ENCODE measurements around the gene SCYL1. TPM values are rescaled to one million over a fixed set of nuclear protein-coding genes. Genes with fewer than 3 reads are reported as not detected.

Gene SCYL1
- polyA plus RNA-seq, 5 donors, result 47.2 to 77.3 (median 55.2) TPM

GRCh38 chr11:65491614-65492386, 33.1 kb upstream of the SCYL1 start:
- DNase-seq, result no peak

DNA sequence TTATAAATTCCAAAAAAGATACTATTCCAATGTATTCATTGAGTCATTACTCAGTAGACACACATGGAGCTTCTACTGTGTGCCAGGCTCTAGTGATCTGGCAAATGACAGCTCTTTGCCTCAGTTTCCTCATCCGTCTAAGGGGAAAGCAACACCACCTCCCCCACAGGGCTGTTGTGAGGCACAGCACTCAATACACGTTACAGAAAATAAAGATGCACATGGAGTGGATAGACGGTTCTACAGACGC, 32.6 kb upstream of the SCYL1 start:
- DNase-seq, result no peak

DNA sequence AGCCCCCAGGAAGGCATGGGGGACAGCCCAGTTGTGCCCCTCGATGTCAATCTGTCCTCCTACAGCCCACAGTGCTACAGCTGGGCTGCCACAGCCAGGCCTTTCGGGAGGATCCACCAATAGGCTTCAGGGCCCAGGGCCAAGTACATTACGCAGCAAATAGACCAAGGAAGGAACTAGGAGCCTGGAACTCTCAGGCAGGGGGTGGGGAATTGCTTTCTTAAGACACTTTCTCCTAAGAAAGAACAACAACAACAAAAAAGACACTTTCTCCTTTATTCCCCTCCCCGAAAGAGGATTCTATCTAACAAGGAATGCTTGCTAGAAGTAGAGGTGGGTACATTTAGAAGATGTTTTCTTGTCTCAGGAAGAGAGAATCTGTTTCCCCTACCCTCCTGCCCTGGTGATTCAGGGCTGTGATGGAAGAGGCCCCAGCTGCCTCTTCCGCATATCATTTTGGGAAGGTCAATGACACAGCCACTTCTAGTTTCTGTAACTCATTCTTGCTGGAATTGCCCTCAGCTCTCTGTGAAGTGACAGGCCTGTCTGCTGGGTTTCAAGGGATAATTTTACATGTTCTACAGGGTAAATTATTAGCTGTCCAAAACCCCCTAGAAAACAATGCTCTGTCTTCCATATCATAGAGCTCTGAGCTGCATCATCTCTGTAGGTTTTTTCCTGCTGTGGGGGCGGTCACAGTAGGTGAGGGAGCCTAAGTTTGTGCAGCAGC, 32.1 kb upstream of the SCYL1 start:
- peak; percentile 79 to 83 for DNase-seq

GRCh38 chr11:65493367-65494176, 31.3 kb upstream of the SCYL1 start:
- DNase-seq, result no peak

- DNase-seq, result peak in 1 of 2 donors; percentile 50
These were observed 28.4 kb upstream of the SCYL1 start for GRCh38 chr11:65496304-65497140.

- DNase-seq, result peak; percentile 100
These were observed 27.5 kb upstream of the SCYL1 start for GRCh38 chr11:65497141-65498041.

DNA sequence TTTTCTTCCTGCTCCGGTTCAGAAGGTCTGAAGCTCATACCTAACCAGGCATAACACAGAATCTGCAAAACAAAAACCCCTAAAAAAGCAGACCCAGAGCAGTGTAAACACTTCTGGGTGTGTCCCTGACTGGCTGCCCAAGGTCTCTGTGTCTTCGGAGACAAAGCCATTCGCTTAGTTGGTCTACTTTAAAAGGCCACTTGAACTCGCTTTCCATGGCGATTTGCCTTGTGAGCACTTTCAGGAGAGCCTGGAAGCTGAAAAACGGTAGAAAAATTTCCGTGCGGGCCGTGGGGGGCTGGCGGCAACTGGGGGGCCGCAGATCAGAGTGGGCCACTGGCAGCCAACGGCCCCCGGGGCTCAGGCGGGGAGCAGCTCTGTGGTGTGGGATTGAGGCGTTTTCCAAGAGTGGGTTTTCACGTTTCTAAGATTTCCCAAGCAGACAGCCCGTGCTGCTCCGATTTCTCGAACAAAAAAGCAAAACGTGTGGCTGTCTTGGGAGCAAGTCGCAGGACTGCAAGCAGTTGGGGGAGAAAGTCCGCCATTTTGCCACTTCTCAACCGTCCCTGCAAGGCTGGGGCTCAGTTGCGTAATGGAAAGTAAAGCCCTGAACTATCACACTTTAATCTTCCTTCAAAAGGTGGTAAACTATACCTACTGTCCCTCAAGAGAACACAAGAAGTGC, 26.7 kb upstream of the SCYL1 start:
- DNase-seq, result peak; percentile 71 to 74

GRCh38 chr11:65498727-65498976, 26.2 kb upstream of the SCYL1 start:
- no peak for DNase-seq

DNA sequence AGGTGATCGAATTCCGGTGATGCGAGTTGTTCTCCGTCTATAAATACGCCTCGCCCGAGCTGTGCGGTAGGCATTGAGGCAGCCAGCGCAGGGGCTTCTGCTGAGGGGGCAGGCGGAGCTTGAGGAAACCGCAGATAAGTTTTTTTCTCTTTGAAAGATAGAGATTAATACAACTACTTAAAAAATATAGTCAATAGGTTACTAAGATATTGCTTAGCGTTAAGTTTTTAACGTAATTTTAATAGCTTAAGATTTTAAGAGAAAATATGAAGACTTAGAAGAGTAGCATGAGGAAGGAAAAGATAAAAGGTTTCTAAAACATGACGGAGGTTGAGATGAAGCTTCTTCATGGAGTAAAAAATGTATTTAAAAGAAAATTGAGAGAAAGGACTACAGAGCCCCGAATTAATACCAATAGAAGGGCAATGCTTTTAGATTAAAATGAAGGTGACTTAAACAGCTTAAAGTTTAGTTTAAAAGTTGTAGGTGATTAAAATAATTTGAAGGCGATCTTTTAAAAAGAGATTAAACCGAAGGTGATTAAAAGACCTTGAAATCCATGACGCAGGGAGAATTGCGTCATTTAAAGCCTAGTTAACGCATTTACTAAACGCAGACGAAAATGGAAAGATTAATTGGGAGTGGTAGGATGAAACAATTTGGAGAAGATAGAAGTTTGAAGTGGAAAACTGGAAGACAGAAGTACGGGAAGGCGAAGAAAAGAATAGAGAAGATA, 25.7 kb upstream of the SCYL1 start, which contains the start of gene MALAT1:
TSS of gene MALAT1 (plus strand) at position 69 of the 736 bp plus-strand sequence.
- peak; percentile 96 for DNase-seq

DNA sequence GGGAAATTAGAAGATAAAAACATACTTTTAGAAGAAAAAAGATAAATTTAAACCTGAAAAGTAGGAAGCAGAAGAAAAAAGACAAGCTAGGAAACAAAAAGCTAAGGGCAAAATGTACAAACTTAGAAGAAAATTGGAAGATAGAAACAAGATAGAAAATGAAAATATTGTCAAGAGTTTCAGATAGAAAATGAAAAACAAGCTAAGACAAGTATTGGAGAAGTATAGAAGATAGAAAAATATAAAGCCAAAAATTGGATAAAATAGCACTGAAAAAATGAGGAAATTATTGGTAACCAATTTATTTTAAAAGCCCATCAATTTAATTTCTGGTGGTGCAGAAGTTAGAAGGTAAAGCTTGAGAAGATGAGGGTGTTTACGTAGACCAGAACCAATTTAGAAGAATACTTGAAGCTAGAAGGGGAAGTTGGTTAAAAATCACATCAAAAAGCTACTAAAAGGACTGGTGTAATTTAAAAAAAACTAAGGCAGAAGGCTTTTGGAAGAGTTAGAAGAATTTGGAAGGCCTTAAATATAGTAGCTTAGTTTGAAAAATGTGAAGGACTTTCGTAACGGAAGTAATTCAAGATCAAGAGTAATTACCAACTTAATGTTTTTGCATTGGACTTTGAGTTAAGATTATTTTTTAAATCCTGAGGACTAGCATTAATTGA, 25.0 kb upstream of the SCYL1 start:
- no peak for DNase-seq

DNA sequence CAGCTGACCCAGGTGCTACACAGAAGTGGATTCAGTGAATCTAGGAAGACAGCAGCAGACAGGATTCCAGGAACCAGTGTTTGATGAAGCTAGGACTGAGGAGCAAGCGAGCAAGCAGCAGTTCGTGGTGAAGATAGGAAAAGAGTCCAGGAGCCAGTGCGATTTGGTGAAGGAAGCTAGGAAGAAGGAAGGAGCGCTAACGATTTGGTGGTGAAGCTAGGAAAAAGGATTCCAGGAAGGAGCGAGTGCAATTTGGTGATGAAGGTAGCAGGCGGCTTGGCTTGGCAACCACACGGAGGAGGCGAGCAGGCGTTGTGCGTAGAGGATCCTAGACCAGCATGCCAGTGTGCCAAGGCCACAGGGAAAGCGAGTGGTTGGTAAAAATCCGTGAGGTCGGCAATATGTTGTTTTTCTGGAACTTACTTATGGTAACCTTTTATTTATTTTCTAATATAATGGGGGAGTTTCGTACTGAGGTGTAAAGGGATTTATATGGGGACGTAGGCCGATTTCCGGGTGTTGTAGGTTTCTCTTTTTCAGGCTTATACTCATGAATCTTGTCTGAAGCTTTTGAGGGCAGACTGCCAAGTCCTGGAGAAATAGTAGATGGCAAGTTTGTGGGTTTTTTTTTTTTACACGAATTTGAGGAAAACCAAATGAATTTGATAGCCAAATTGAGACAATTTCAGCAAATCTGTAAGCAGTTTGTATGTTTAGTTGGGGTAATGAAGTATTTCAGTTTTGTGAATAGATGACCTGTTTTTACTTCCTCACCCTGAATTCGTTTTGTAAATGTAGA, 24.3 kb upstream of the SCYL1 start:
- peak; percentile 42 to 62 for DNase-seq

GRCh38 chr11:65501186-65501471, 23.8 kb upstream of the SCYL1 start:
- no peak for DNase-seq

DNA sequence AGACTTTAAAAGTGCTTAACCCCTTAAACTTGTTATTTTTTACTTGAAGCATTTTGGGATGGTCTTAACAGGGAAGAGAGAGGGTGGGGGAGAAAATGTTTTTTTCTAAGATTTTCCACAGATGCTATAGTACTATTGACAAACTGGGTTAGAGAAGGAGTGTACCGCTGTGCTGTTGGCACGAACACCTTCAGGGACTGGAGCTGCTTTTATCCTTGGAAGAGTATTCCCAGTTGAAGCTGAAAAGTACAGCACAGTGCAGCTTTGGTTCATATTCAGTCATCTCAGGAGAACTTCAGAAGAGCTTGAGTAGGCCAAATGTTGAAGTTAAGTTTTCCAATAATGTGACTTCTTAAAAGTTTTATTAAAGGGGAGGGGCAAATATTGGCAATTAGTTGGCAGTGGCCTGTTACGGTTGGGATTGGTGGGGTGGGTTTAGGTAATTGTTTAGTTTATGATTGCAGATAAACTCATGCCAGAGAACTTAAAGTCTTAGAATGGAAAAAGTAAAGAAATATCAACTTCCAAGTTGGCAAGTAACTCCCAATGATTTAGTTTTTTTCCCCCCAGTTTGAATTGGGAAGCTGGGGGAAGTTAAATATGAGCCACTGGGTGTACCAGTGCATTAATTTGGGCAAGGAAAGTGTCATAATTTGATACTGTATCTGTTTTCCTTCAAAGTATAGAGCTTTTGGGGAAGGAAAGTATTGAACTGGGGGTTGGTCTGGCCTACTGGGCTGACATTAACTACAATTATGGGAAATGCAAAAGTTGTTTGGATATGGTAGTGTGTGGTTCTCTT, 23.2 kb upstream of the SCYL1 start:
- peak; percentile 32 to 60 for DNase-seq

DNA sequence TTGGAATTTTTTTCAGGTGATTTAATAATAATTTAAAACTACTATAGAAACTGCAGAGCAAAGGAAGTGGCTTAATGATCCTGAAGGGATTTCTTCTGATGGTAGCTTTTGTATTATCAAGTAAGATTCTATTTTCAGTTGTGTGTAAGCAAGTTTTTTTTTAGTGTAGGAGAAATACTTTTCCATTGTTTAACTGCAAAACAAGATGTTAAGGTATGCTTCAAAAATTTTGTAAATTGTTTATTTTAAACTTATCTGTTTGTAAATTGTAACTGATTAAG, 22.7 kb upstream of the SCYL1 start:
- no peak for DNase-seq

DNA sequence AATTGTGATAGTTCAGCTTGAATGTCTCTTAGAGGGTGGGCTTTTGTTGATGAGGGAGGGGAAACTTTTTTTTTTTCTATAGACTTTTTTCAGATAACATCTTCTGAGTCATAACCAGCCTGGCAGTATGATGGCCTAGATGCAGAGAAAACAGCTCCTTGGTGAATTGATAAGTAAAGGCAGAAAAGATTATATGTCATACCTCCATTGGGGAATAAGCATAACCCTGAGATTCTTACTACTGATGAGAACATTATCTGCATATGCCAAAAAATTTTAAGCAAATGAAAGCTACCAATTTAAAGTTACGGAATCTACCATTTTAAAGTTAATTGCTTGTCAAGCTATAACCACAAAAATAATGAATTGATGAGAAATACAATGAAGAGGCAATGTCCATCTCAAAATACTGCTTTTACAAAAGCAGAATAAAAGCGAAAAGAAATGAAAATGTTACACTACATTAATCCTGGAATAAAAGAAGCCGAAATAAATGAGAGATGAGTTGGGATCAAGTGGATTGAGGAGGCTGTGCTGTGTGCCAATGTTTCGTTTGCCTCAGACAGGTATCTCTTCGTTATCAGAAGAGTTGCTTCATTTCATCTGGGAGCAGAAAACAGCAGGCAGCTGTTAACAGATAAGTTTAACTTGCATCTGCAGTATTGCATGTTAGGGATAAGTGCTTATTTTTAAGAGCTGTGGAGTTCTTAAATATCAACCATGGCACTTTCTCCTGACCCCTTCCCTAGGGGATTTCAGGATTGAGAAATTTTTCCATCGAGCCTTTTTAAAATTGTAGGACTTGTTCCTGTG, 22.1 kb upstream of the SCYL1 start:
- peak; percentile 36 to 54 for DNase-seq

DNA sequence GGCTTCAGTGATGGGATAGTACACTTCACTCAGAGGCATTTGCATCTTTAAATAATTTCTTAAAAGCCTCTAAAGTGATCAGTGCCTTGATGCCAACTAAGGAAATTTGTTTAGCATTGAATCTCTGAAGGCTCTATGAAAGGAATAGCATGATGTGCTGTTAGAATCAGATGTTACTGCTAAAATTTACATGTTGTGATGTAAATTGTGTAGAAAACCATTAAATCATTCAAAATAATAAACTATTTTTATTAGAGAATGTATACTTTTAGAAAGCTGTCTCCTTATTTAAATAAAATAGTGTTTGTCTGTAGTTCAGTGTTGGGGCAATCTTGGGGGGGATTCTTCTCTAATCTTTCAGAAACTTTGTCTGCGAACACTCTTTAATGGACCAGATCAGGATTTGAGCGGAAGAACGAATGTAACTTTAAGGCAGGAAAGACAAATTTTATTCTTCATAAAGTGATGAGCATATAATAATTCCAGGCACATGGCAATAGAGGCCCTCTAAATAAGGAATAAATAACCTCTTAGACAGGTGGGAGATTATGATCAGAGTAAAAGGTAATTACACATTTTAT, 21.4 kb upstream of the SCYL1 start:
- DNase-seq, result no peak

All from right lung (tissue), 5 donors.